Measurements from ENCODE around the gene OSBPL6.

DNA sequence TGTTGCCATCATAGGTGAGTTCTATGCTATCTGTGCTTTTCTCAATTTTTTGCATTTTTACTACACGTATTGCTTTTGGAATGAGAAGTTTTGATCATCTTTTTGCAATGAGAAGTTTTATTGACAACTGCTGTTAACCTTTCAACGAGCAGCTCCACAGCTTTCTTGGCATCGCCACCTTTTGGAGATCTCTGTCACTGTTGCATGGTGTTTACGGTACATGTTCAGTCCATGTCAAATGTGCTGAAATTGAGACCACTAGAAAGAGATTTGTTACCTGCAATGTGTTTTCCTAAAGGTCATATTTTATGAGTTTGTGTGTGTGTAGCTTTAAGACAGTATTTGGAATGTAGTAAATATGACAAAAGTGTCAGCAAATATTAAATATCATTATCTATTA lies 120.8 kb downstream of the OSBPL6 start:
- TF ChIP-seq, protein P1, sequence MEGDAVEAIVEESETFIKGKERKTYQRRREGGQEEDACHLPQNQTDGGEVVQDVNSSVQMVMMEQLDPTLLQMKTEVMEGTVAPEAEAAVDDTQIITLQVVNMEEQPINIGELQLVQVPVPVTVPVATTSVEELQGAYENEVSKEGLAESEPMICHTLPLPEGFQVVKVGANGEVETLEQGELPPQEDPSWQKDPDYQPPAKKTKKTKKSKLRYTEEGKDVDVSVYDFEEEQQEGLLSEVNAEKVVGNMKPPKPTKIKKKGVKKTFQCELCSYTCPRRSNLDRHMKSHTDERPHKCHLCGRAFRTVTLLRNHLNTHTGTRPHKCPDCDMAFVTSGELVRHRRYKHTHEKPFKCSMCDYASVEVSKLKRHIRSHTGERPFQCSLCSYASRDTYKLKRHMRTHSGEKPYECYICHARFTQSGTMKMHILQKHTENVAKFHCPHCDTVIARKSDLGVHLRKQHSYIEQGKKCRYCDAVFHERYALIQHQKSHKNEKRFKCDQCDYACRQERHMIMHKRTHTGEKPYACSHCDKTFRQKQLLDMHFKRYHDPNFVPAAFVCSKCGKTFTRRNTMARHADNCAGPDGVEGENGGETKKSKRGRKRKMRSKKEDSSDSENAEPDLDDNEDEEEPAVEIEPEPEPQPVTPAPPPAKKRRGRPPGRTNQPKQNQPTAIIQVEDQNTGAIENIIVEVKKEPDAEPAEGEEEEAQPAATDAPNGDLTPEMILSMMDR (IDR thresholded peaks at IDR 0.05 in 4 of 5, conservative IDR thresholded peaks at IDR 0.05 in 1 of 5) = no peak
- no peak for TF ChIP-seq POLR2A (IDR thresholded peaks at IDR 0.05)

Data from gastrocnemius medialis (tissue), 4 donors.